HEK293T (cell line): Measurements from ENCODE around the gene BCOR.

Source experiments
- CTCF ChIA-PET: fragments of 350-600 bp; formaldehyde crosslinking; extraction: SDS; loops from one replicate; lab custom pipeline; 2021; ENCODE audit warnings: antibody characterized with exemption, inconsistent platforms; lab: Yijun Ruan, JAX
- POLR2A ChIA-PET: fragments of 350-600 bp; formaldehyde crosslinking; extraction: SDS; loops from one replicate; lab custom pipeline; 2020; ENCODE audit warnings: antibody characterized with exemption, inconsistent platforms; lab: Yijun Ruan, JAX
- DNase-seq: peaks from one replicate; pipeline ENCODE4 v3.0.0; 2012; ENCODE audit warnings: mixed read lengths; ENCODE audit errors: extremely low spot score
- ARNT ChIP-seq: fragments of 450-650 bp; IDR thresholded peaks from 2 replicates; pipeline ENCODE4 v1.6.1; 2017; ENCODE audit warnings: mild to moderate bottlenecking
- BHLHE40 ChIP-seq: fragments of 450-650 bp; IDR thresholded peaks from 2 replicates; pipeline ENCODE4 v1.6.1; 2016; ENCODE audit warnings: mild to moderate bottlenecking, moderate library complexity, borderline replicate concordance
- CTBP1 ChIP-seq: fragments of 450-650 bp; IDR thresholded peaks from 2 replicates; pipeline ENCODE4 v1.6.1; 2016; ENCODE audit warnings: borderline replicate concordance
- ELF4 ChIP-seq: fragments of 450-650 bp; IDR thresholded peaks from 2 replicates; pipeline ENCODE4 v1.6.1; 2017; ENCODE audit warnings: antibody characterized with exemption
- FOXA1 ChIP-seq: fragments of 450-650 bp; IDR thresholded peaks from 2 replicates; pipeline ENCODE4 v1.6.1; 2016; ENCODE audit warnings: mild to moderate bottlenecking
- FOXK2 ChIP-seq: fragments of 450-650 bp; IDR thresholded peaks from 2 replicates; pipeline ENCODE4 v1.6.1; 2016; ENCODE audit warnings: mild to moderate bottlenecking
- FOXM1 ChIP-seq: fragments of 450-650 bp; IDR thresholded peaks from 2 replicates; pipeline ENCODE4 v1.6.1; 2017; ENCODE audit warnings: mild to moderate bottlenecking, borderline replicate concordance
- HDGF ChIP-seq: fragments of 450-650 bp; IDR thresholded peaks from 2 replicates; pipeline ENCODE4 v1.6.1; 2017; ENCODE audit warnings: antibody characterized with exemption, borderline replicate concordance
- L3MBTL2 ChIP-seq: fragments of 450-650 bp; conservative IDR thresholded peaks from 2 replicates; pipeline ENCODE4 v1.6.1; 2016; ENCODE audit warnings: mild to moderate bottlenecking
- LEF1 ChIP-seq: fragments of 450-650 bp; IDR thresholded peaks from 2 replicates; pipeline ENCODE4 v1.6.1; 2017; ENCODE audit warnings: mild to moderate bottlenecking, borderline replicate concordance
- NFRKB ChIP-seq: fragments of 450-650 bp; IDR thresholded peaks from 2 replicates; pipeline ENCODE4 v1.6.1; 2016; ENCODE audit warnings: mild to moderate bottlenecking, moderate library complexity
- PKNOX1 ChIP-seq: fragments of 450-650 bp; IDR thresholded peaks from 2 replicates; pipeline ENCODE4 v1.6.1; 2016
- SP1 ChIP-seq: fragments of 450-650 bp; IDR thresholded peaks from 2 replicates; pipeline ENCODE4 v1.6.1; 2017
- SUZ12 ChIP-seq: fragments of 450-650 bp; IDR thresholded peaks from 2 replicates; pipeline ENCODE4 v1.6.1; 2016; ENCODE audit warnings: mild to moderate bottlenecking
- TARDBP ChIP-seq: fragments of 450-650 bp; IDR thresholded peaks from 2 replicates; pipeline ENCODE4 v1.6.1; 2016

BCOR gene

GRCh38 chrX:40039887-40040286, 57.9 kb downstream of the BCOR start:
- ChIA-PET CTCF (no interaction called here), POLR2A (no interaction called here)
- TF ChIP-seq PKNOX1 (no peak), HDGF (no peak), CTBP1 (no peak), TARDBP (no peak), FOXK2 (no peak), FOXA1 (no peak)
- no peak for DNase-seq

- no peak for TF ChIP-seq SUZ12
- no peak for TF ChIP-seq HDGF
- TF ChIP-seq NFRKB: no peak
- ChIA-PET CTCF (no interaction called here), POLR2A (no interaction called here)
- no peak for DNase-seq
Observed at GRCh38 chrX:40037367-40037766, 60.4 kb downstream of the BCOR start.

- no peak for DNase-seq
- no peak for TF ChIP-seq ARNT
- no peak for TF ChIP-seq FOXM1
- TF ChIP-seq CTBP1: no peak
- POLR2A ChIA-PET: interaction anchor here (1.0 kb wide), 1 partner anchor 23 kb away, joined by 4 read pairs; no protein-coding TSS in a partner anchor
- CTCF ChIA-PET: no interaction called here
Observed at GRCh38 chrX:40035726-40036125, 62.0 kb downstream of the BCOR start.

- ChIA-PET CTCF (interaction anchor here (0.5 kb wide), 1 partner anchor 34 kb away, joined by 3 read pairs; no protein-coding TSS in a partner anchor), POLR2A (interaction anchor here (1.0 kb wide), 1 partner anchor 18 kb away, joined by 3 read pairs; no protein-coding TSS in a partner anchor)
- no peak for DNase-seq
- TF ChIP-seq SP1: no peak
- TF ChIP-seq FOXK2: no peak
- TF ChIP-seq LEF1: no peak
- no peak for TF ChIP-seq FOXA1
- no peak for TF ChIP-seq L3MBTL2
- TF ChIP-seq HDGF: no peak
- TF ChIP-seq PKNOX1: no peak
- TF ChIP-seq FOXM1: no peak
- no peak for TF ChIP-seq ELF4
- no peak for TF ChIP-seq ARNT
- no peak for TF ChIP-seq NFRKB
Observed at GRCh38 chrX:40031911-40032310, 65.8 kb downstream of the BCOR start.

- ChIA-PET POLR2A (no interaction called here), CTCF (no interaction called here)
- DNase-seq: no peak
- no peak for TF ChIP-seq FOXA1
- TF ChIP-seq SUZ12: no peak
- TF ChIP-seq NFRKB: no peak
- TF ChIP-seq FOXM1: no peak
- TF ChIP-seq L3MBTL2: no peak
- TF ChIP-seq ARNT: no peak
- no peak for TF ChIP-seq ELF4
- TF ChIP-seq BHLHE40: no peak
- no peak for TF ChIP-seq TARDBP
- TF ChIP-seq FOXK2: no peak
- no peak for TF ChIP-seq CTBP1
- TF ChIP-seq PKNOX1: no peak
Observed at GRCh38 chrX:40030205-40030604, 67.6 kb downstream of the BCOR start.

GRCh38 chrX:40022421-40022820, 75.3 kb downstream of the BCOR start:
- TF ChIP-seq PKNOX1 (no peak), LEF1 (no peak), NFRKB (no peak), TARDBP (no peak), ELF4 (no peak), FOXK2 (no peak), SUZ12 (no peak), FOXM1 (no peak), ARNT (no peak)
- no peak for DNase-seq
- POLR2A ChIA-PET: interaction anchor here (1.9 kb wide), 1 partner anchor 9 kb away, joined by 6 read pairs; no protein-coding TSS in a partner anchor
- CTCF ChIA-PET: interaction anchor here (0.7 kb wide), 1 partner anchor 733 kb away, joined by 3 read pairs; no protein-coding TSS in a partner anchor

- TF ChIP-seq HDGF (no peak), FOXM1 (no peak), FOXK2 (no peak)
- no peak for DNase-seq
- POLR2A ChIA-PET: no interaction called here
- CTCF ChIA-PET: no interaction called here
Observed at GRCh38 chrX:40021647-40022046, 76.1 kb downstream of the BCOR start.
